HG03565 (cell line): ENCODE data around the gene TMCO4.

ENCODE experiments used
- ATAC-seq: cut with Tn5 transposase; IDR thresholded peaks from one replicate; pipeline ENCODE4 v1.9.1; 2021; ENCODE audit warnings: mild to moderate bottlenecking, moderate library complexity; ENCODE audit not compliant: unreplicated experiment

The TMCO4 gene

GRCh38 chr1:19689085-19689757 lies 110.5 kb downstream of the TMCO4 start:
- no peak for ATAC-seq

GRCh38 chr1:19688041-19688842 lies 111.5 kb downstream of the TMCO4 start:
- no peak for ATAC-seq

- ATAC-seq: no peak
These were observed 112.3 kb downstream of the TMCO4 start for GRCh38 chr1:19687414-19687813.

- no peak for ATAC-seq
These were observed 113.7 kb downstream of the TMCO4 start for GRCh38 chr1:19685994-19686393.

GRCh38 chr1:19684677-19685076 lies 115.0 kb downstream of the TMCO4 start:
- no peak for ATAC-seq

GRCh38 chr1:19683351-19683750 lies 116.4 kb downstream of the TMCO4 start:
- ATAC-seq: no peak

GRCh38 chr1:19682901-19683300 lies 116.8 kb downstream of the TMCO4 start:
- ATAC-seq: no peak

- no peak for ATAC-seq
These were observed 117.5 kb downstream of the TMCO4 start for GRCh38 chr1:19682257-19682656.

- ATAC-seq: no peak
These were observed 119.1 kb downstream of the TMCO4 start for GRCh38 chr1:19680644-19681043.

- ATAC-seq: no peak
These were observed 120.0 kb downstream of the TMCO4 start for GRCh38 chr1:19679691-19680090.

GRCh38 chr1:19678931-19679453 lies 120.7 kb downstream of the TMCO4 start:
- no peak for ATAC-seq

- ATAC-seq: no peak
These were observed 121.2 kb downstream of the TMCO4 start for GRCh38 chr1:19678493-19678892.

GRCh38 chr1:19676438-19676922 lies 123.2 kb downstream of the TMCO4 start:
- no peak for ATAC-seq

- ATAC-seq: no peak
These were observed 123.9 kb downstream of the TMCO4 start for GRCh38 chr1:19675797-19676196.

GRCh38 chr1:19672237-19672636 lies 127.5 kb downstream of the TMCO4 start:
- ATAC-seq: no peak

GRCh38 chr1:19670787-19671186 lies 128.9 kb downstream of the TMCO4 start:
- ATAC-seq: no peak

- no peak for ATAC-seq
These were observed 130.8 kb downstream of the TMCO4 start for GRCh38 chr1:19668888-19669287.

GRCh38 chr1:19665496-19666465 lies 133.9 kb downstream of the TMCO4 start:
- no peak for ATAC-seq

- ATAC-seq: no peak
These were observed 134.6 kb downstream of the TMCO4 start for GRCh38 chr1:19665186-19665495.

GRCh38 chr1:19664453-19665185 lies 135.1 kb downstream of the TMCO4 start, which contains the start of gene HTR6:
Gene HTR6 (plus strand): TSS chr1:19664875. CDS start chr1:19665754, 879 bp downstream.
- no peak for ATAC-seq
